ENCODE data around the gene ZNF367.

The ZNF367 gene

GRCh38 chr9:96418083-96418919 lies at the start of gene ZNF367:
Gene ZNF367, minus strand, starts transcription at chr9:96418370. Its CDS starts 338 bp downstream, at chr9:96418032.
- peak; percentile 92 to 93 for DNase-seq

- DNase-seq: no peak
Observed at GRCh38 chr9:96467784-96468183, 49.6 kb upstream of the ZNF367 start.

- DNase-seq: no peak
Observed at GRCh38 chr9:96464426-96464825, 46.3 kb upstream of the ZNF367 start.

GRCh38 chr9:96462541-96462940 lies 44.4 kb upstream of the ZNF367 start:
- DNase-seq: no peak

GRCh38 chr9:96461336-96461735 lies 43.2 kb upstream of the ZNF367 start:
- no peak for DNase-seq

GRCh38 chr9:96460882-96461281 lies 42.7 kb upstream of the ZNF367 start:
- no peak for DNase-seq

- no peak for DNase-seq
Observed at GRCh38 chr9:96460470-96460869, 42.3 kb upstream of the ZNF367 start.

- DNase-seq: no peak
Observed at GRCh38 chr9:96459268-96460007, 41.3 kb upstream of the ZNF367 start.

- DNase-seq: no peak
Observed at GRCh38 chr9:96458226-96458625, 40.1 kb upstream of the ZNF367 start.

- DNase-seq: no peak
Observed at GRCh38 chr9:96457266-96457665, 39.1 kb upstream of the ZNF367 start.

GRCh38 chr9:96453625-96454024 lies 35.5 kb upstream of the ZNF367 start:
- no peak for DNase-seq

GRCh38 chr9:96450613-96451528 lies 32.7 kb upstream of the ZNF367 start:
- no peak for DNase-seq

GRCh38 chr9:96449845-96450612 lies 31.9 kb upstream of the ZNF367 start, which contains the start of gene HABP4:
Gene HABP4, plus strand, starts transcription at chr9:96450169. Its CDS starts 111 bp downstream, at chr9:96450280.
- DNase-seq: peak; percentile 82 to 88

- no peak for DNase-seq
Observed at GRCh38 chr9:96449523-96449844, 31.3 kb upstream of the ZNF367 start.

GRCh38 chr9:96448546-96449170 lies 30.5 kb upstream of the ZNF367 start:
- no peak for DNase-seq

- no peak for DNase-seq
Observed at GRCh38 chr9:96447406-96447805, 29.2 kb upstream of the ZNF367 start.

GRCh38 chr9:96442491-96442890 lies 24.3 kb upstream of the ZNF367 start:
- DNase-seq: no peak

GRCh38 chr9:96441798-96442445 lies 23.8 kb upstream of the ZNF367 start:
- DNase-seq: peak in 1 of 2 donors; percentile 50

GRCh38 chr9:96440671-96441199 lies 22.6 kb upstream of the ZNF367 start:
- DNase-seq: no peak

- no peak for DNase-seq
Observed at GRCh38 chr9:96437454-96437853, 19.3 kb upstream of the ZNF367 start.
